ENCODE measurements around the gene COG8. TPM values are rescaled to one million over a fixed set of nuclear protein-coding genes. Genes with fewer than 3 reads are reported as not detected.

COG8 gene
- total RNA-seq, 2 donors from 2014 or later, result 24.4 to 31.8 TPM

DNA sequence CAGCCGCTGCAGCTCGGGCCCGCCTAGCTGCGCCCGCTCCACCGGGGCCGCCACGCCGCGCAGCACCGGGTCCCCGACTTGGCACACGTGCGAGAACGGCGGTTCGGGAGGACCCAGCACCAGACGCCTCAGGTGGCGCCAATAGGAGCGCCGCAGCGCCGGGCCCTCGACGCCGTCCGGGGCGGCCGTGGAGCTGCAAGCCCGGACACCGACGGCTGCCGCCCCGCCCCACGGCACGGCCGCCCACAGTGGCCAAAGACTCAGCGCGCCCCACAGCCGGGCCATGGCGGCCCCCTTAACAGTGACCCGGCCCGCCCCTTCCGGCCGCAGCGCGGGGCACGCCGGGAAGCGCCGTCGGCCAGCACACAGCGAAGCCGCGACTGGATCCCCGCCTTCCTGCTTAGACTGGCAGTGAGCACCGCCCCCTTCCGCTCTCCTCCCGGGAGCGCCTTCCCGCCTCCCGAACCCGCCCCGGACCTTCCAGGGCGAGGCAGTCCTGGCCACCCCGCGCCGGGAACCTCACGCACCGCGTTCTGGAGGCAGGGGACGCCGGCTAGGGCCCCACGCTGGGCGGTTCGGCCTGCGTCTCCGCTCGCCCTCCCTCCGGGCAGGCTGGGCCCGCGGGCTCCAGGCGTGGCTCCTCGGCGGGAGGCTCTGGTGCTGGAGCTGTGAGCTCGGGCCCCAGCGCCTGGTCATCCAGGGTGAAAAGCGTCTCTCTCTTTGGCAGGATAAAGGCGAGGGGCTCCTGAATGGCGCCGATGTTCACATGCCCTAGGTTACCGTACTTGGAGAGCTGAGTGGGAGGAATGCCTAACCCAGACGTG is 8.9 kb downstream of the COG8 start, which contains the start of gene PDF:
Gene PDF (minus strand): TSS at position 303 of the 824 bp plus-strand sequence. CDS start 18 bp downstream, at position 285.
- Histone ChIP-seq H3K4me3 (peak within 1 kb of the TSS; percentile 85 to 96), H3K9me3 (no peaks in the 10 kb centered on the region), H3K27ac (peak within 1 kb of the TSS; percentile 85 to 89), H3K4me1 (peaks cover 0 to 44% of the 10 kb centered on the region in 2 donors), H3K36me3 (peaks cover 48% of the 10 kb centered on the region), H3K27me3 (no peaks in the 10 kb centered on the region)
- DNase-seq (ENCODE audit: low spot score), result peak; percentile 94
- TF ChIP-seq, protein P1, sequence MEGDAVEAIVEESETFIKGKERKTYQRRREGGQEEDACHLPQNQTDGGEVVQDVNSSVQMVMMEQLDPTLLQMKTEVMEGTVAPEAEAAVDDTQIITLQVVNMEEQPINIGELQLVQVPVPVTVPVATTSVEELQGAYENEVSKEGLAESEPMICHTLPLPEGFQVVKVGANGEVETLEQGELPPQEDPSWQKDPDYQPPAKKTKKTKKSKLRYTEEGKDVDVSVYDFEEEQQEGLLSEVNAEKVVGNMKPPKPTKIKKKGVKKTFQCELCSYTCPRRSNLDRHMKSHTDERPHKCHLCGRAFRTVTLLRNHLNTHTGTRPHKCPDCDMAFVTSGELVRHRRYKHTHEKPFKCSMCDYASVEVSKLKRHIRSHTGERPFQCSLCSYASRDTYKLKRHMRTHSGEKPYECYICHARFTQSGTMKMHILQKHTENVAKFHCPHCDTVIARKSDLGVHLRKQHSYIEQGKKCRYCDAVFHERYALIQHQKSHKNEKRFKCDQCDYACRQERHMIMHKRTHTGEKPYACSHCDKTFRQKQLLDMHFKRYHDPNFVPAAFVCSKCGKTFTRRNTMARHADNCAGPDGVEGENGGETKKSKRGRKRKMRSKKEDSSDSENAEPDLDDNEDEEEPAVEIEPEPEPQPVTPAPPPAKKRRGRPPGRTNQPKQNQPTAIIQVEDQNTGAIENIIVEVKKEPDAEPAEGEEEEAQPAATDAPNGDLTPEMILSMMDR (IDR thresholded peaks at IDR 0.05), result peak in 1 of 2 donors; percentile 42

DNA sequence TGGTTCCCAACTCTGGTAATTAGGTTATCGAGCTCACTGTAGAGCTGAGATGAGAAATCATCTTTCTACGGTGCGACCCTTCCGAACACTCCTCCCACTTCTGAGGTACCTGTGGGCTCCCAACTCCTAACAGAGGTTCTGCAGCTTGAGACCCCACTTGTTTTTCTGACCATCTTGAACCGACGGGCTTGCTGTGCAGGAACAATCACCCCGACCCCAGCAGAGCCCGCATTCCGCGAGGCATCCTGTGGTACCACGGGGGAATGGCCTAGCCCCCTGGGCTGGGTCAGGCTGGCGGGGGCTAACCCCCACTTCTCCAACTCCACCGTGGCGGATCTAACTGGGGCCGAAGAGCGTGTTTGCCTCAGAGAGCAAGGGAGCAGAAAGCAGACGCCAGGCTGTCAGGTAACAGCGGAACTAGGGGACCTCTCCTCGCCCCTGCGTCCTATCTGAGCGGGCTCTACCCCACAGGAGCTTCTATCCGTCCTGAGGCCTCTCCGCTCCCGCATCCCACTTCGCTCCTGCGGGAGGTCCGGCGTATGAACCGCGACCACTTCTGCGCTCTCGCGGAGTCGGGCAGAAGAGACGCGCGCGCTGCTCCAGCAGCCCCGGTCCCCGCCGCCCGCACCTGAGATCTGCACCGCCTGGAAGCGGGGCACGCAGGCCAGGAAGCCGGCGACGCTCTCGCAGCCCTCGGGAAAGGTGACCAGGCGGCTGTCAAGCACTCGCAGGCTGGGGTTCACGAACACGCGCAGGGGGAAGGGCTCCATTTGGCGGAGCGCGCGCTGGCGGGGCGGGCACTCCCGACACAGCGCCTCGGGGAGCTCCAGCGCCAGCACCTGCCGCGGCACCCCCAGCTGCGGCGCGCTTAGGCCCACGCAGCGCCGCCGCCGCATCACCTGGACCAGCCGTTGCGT is 9.7 kb downstream of the COG8 start:
- Histone ChIP-seq H3K4me1 (peaks cover 0 to 44% of the 10 kb centered on the region in 2 donors), H3K36me3 (peaks cover 47% of the 10 kb centered on the region), H3K4me3 (peak overlapping the region; percentile 85 to 96), H3K27me3 (no peaks in the 10 kb centered on the region), H3K27ac (peak overlapping the region; percentile 85 to 89), H3K9me3 (no peaks in the 10 kb centered on the region)
- no peak for DNase-seq (ENCODE audit: low spot score)
- TF ChIP-seq, protein P1 (IDR thresholded peaks at IDR 0.05), result no peak

DNA sequence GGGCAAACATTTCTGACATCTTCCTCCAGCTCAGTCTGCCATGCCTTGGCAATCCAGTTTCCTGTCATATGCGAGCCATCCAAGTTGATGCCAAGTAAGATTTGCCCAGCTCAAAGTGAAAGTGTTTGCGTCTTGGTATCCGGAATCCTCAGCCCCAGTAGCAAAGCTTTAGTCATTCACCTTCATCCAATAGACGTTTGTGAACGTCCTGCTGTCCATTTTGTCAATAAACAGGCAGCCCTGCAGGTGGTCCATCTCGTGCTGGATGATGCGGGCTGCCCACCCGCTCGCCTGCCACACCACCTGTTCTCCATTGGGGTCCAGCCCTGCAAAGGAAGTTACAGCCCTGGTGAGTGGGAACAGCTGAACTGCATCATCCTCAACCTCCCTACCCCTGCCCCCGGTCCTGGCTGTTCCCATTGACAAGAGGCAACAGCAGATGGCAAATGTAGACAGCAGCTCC is 10.5 kb downstream of the COG8 start:
- no peak overlapping the region for H3K27ac ChIP-seq
- no peaks in the 10 kb centered on the region for H3K9me3 ChIP-seq
- no peaks in the 10 kb centered on the region for H3K27me3 ChIP-seq
- no peak overlapping the region for H3K4me3 ChIP-seq
- TF ChIP-seq, protein P1 (IDR thresholded peaks at IDR 0.05), result no peak
- DNase-seq (ENCODE audit: low spot score), result no peak
- H3K36me3 ChIP-seq, result peaks cover 47% of the 10 kb centered on the region
- H3K4me1 ChIP-seq, result peaks cover 0 to 49% of the 10 kb centered on the region in 2 donors

DNA sequence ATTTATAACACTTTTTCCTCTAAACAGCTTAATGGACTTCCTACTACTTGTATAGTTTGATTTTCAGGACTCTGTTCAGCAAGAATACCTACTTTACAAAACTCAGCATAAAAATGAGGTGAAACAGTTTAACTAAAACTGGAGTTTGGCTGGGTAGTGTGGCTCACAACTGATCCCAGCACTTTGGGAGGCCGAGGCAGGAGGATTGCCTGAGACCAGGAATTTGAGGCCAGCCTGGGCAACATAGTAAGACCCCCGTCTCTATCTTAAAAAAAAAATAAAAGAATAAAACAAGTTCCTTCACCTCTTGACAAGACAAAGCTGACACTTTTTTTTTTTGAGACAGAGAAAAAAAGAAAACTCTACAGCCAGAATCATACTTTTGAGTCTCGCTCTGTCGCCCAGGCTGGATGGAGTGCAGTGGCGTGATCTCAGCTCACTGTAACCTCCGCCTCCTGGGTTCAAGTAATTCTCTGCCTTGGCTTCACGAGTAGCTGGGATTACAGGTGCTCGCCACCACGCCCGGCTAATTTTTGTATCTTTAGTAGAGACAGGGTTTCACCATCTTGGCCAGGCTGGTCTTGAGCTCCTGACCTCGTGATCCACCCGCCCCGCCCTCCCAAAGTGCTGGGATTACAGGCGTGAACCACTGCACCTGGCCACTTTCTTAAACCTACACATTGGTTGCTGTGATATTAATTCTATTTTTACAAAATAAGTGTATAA is 11.6 kb downstream of the COG8 start:
- no peaks in the 10 kb centered on the region for H3K27me3 ChIP-seq
- peaks cover 0 to 50% of the 10 kb centered on the region in 2 donors for H3K4me1 ChIP-seq
- TF ChIP-seq, protein P1 (IDR thresholded peaks at IDR 0.05), result no peak
- no peak overlapping the region for H3K27ac ChIP-seq
- DNase-seq (ENCODE audit: low spot score), result no peak
- no peaks in the 10 kb centered on the region for H3K9me3 ChIP-seq
- H3K36me3 ChIP-seq, result peaks cover 48% of the 10 kb centered on the region
- no peak overlapping the region for H3K4me3 ChIP-seq

DNA sequence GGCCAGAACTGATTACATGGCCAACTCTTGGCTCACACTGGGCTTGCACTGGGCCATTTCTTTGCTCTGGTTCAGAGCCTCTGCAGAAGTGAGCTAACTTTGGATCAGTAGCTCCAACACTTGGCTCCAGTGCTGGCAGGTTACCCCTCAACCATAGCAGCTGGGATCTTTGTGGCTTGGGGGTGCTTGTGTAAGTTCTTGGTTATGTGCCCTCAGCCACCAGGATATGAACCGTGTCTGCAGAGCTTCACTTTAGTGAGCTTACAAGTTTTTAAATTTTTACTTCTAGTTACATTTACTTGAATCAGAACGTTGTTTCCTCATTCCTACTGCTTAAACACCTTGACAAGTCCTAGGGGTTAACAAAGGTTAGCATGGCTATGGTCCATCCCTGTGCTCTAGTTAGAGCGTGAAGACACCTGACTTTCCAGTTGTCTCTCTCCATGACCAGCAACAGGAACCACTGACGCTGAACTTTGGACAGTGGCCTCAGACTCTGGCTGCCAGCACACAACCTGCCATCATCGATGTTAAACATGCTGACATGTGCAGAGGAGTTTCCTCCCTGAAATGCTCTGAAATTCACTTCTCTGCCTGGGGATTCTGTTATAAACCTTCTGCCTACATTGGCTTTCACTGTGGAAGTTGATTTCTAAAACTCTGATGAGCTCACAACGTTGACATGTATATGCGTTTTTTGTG is 13.0 kb downstream of the COG8 start:
- H3K27ac ChIP-seq, result no peak overlapping the region

More for the DNA sequence above, 13.0 kb downstream of the COG8 start:
- Histone ChIP-seq H3K9me3 (no peaks in the 10 kb centered on the region), H3K4me1 (peaks cover 0 to 48% of the 10 kb centered on the region in 2 donors), H3K27me3 (no peaks in the 10 kb centered on the region), H3K4me3 (no peak overlapping the region), H3K36me3 (peaks cover 50% of the 10 kb centered on the region)
- no peak for DNase-seq (ENCODE audit: low spot score)
- TF ChIP-seq, protein P1 (IDR thresholded peaks at IDR 0.05), result no peak

Measured in right atrium auricular region (tissue), 2 donors.